BE2C (cell line): ENCODE data around the gene SLC8B1.

Experiments used
- DNase-seq: peaks from one replicate; pipeline ENCODE4 v3.0.0-alpha.2; 2020
- H3K27me3 ChIP-seq: fragments of 250-450 bp; sonication (Bioruptor Pico); 2 replicates; pipeline ENCODE4 v1.5.1; 2020; ENCODE audit warnings: mild to moderate bottlenecking
- H3K36me3 ChIP-seq: fragments of 250-450 bp; sonication (Bioruptor Pico); 2 replicates; pipeline ENCODE4 v1.5.1; 2020; ENCODE audit warnings: mild to moderate bottlenecking
- H3K4me1 ChIP-seq: fragments of 250-450 bp; sonication (Bioruptor Pico); 2 replicates; pipeline ENCODE4 v1.5.1; 2020
- H3K4me3 ChIP-seq: 2 replicates; pipeline ENCODE4 v1.5.1; 2011; ENCODE audit warnings: low read depth, low read length
- H3K9me3 ChIP-seq: fragments of 250-450 bp; sonication (Bioruptor Pico); 2 replicates; pipeline ENCODE4 v1.5.1; 2020
- TF ChIP-seq, protein P1 (sequence below): IDR thresholded peaks from 2 replicates; pipeline ENCODE4 v1.5.1; 2012; ENCODE audit warnings: mild to moderate bottlenecking, low read depth, low read length

Gene SLC8B1

DNA sequence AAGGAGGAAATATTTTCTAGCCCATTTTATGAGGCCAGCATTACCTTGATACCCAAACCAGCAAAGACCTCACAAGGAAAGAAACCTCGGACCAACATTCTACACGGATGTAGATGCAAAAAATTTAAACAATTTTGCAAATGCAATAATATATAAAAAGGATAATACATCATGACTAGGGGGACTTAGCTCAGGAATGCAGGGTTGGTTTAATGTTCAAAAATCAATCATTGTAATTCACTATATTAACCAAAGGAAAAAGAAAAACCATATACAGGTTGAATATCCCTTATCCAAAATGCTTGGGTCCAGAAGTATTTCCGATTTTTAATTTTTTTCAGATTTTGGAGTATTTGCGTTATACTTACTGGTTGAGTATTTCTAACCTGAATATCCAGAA lies 80.6 kb downstream of the SLC8B1 start:
- TF ChIP-seq, protein P1, sequence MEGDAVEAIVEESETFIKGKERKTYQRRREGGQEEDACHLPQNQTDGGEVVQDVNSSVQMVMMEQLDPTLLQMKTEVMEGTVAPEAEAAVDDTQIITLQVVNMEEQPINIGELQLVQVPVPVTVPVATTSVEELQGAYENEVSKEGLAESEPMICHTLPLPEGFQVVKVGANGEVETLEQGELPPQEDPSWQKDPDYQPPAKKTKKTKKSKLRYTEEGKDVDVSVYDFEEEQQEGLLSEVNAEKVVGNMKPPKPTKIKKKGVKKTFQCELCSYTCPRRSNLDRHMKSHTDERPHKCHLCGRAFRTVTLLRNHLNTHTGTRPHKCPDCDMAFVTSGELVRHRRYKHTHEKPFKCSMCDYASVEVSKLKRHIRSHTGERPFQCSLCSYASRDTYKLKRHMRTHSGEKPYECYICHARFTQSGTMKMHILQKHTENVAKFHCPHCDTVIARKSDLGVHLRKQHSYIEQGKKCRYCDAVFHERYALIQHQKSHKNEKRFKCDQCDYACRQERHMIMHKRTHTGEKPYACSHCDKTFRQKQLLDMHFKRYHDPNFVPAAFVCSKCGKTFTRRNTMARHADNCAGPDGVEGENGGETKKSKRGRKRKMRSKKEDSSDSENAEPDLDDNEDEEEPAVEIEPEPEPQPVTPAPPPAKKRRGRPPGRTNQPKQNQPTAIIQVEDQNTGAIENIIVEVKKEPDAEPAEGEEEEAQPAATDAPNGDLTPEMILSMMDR = no peak
- Histone ChIP-seq H3K27me3 (no peaks in the 10 kb centered on the region), H3K36me3 (peaks cover 3% of the 10 kb centered on the region; the same call in 1 of the 2 replicates), H3K9me3 (no peaks in the 10 kb centered on the region), H3K4me1 (peaks cover 3% of the 10 kb centered on the region; the same call in 1 of the 2 replicates), H3K4me3 (no peak overlapping the region)
- DNase-seq = no peak

DNA sequence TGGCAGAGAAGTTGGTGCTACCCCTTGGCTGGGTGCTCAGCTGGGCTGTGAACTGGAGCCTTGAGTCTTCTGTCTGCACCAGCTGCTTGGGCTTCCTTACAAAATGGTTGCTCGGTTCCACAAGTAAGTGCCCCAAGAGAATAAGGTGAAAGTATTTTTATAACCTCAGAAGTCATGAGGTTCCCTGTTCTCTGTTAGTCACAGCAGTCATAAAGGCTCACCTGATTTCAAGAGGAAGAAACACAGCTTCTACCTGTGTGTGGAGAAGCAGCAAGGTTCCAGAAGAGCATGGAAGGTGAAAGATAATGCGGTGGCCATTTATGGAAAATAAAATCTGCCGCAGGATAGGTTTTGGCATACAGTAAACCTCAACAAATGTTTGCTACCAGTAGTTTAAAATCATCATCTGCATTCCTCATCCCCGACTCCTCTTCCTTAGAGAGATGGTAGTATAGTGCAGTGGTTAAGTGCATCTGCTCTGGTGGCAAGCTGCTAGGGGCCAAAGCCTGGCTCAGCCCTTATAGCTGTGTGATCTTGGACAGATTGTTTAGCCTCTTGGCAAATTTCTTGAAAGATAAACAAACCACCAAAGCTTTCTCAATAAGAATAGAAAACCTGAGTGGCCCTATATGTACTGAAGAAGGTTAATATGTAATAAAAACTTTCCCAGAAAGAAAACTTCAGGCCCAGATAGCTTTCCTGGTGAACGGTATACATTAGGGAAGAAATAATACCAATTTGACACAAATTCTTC lies 81.2 kb downstream of the SLC8B1 start:
- Histone ChIP-seq H3K4me3 (no peak overlapping the region), H3K27me3 (no peaks in the 10 kb centered on the region), H3K36me3 (peaks cover 3% of the 10 kb centered on the region; the same call in 1 of the 2 replicates), H3K4me1 (no peaks in the 10 kb centered on the region), H3K9me3 (no peaks in the 10 kb centered on the region)
- no peak for DNase-seq
- TF ChIP-seq, protein P1 = no peak

DNA sequence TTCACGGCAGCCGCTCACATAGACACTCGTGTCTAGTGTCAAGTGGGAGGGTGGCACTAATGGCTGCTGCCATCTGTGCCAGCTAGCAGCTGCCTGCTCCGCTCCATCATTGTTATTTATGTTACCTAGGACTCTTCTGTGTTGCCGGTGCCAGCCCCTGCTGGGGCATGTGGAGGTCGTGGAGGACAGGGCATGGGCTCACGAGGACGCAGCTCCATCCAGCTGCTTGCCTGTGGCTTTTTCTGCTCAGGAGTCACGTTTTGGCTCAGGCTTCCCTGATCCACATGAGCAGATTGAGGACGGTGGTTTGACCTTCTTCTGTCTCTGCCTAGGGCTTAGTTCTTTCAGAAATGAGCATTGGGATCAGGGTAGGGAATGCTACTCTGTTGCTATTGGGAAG lies 82.4 kb downstream of the SLC8B1 start:
- TF ChIP-seq, protein P1 = no peak
- peaks cover 3% of the 10 kb centered on the region; the same call in 1 of the 2 replicates for H3K36me3 ChIP-seq
- H3K9me3 ChIP-seq = no peaks in the 10 kb centered on the region
- no peak overlapping the region for H3K4me3 ChIP-seq
- no peaks in the 10 kb centered on the region for H3K27me3 ChIP-seq
- no peak for DNase-seq
- no peaks in the 10 kb centered on the region for H3K4me1 ChIP-seq

DNA sequence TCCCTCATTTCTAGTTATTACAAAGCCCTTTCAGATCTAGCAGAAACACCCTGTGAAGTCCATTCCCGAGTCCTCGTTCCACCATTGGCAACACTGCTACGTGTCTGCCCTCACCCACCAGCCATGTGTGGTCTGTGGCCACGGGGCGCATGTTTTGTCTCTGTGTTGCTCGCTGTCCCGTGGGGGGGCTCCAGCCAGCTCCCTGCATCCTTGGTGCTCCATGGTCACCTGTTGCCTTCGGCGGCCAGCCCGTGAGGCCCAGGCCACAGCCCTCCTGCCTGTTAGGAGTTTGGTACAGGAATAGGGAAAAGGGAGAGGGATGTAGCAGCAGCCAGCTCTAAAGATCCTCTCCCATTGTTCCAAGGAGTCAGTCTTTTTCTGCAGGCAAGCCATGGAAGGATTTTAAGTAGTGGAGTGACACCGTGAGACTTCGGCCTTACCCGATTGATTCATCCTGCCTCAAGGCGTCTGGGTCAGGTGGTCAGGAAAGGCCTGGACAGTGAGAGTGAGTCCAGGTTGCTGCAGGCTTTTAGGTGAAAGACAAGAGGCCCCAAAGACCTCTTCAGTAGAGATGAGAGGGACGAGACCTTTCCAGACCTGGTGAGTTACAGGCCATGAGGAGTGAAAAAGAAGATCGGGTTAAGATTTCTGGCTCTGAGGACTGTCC lies 83.4 kb downstream of the SLC8B1 start:
- Histone ChIP-seq H3K36me3 (peaks cover 3% of the 10 kb centered on the region; the same call in 1 of the 2 replicates), H3K27me3 (no peaks in the 10 kb centered on the region), H3K4me1 (peaks cover 7% of the 10 kb centered on the region), H3K4me3 (no peak overlapping the region), H3K9me3 (no peaks in the 10 kb centered on the region)
- TF ChIP-seq, protein P1 = no peak
- DNase-seq = no peak

DNA sequence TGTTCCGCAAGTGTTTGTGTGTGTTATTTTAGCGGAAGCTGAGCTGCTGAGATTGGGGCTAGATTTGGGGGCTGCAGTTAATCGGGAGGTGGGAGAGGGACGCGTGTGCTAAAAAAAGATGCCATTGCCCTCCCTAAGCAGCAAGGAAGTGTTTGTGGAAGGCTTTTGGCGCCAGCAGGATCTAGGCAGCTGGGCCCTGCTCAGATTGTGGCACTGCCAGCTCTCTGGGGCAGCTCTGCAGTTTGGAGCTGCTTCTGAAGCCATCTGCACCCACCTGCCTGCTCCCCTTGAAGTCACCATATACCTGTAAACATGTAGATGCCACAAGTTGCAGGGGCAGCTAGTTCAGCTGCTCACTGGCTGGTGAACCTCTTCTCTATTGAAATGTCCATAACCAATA lies 84.9 kb downstream of the SLC8B1 start:
- peaks cover 10% of the 10 kb centered on the region for H3K4me1 ChIP-seq
- TF ChIP-seq, protein P1 = no peak
- no peak for DNase-seq
- peaks cover 3% of the 10 kb centered on the region; the same call in 1 of the 2 replicates for H3K36me3 ChIP-seq
- no peaks in the 10 kb centered on the region for H3K27me3 ChIP-seq
- no peaks in the 10 kb centered on the region for H3K9me3 ChIP-seq
- H3K4me3 ChIP-seq = no peak overlapping the region

DNA sequence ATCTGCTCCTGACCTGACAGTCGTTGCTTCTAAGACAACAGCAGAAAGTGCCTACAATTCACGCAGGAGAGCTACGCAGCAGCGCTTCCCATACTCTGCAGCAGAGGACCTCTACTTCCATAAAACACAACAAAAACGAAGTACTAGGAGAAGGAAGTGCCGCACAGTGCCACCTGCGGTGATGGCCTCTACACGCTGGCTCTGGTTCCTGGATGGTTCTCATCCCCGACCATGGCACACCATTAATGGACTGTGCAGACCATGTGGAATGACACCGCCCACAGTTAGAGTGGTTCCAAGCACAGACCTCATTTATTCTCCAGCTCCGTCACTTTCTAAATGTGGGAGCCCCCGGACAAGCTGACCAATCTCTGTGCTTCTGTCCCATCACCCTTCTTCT lies 85.4 kb downstream of the SLC8B1 start:
- no peak for DNase-seq
- no peaks in the 10 kb centered on the region; the same call in 1 of the 2 replicates for H3K36me3 ChIP-seq
- no peak overlapping the region for H3K4me3 ChIP-seq
- no peaks in the 10 kb centered on the region for H3K27me3 ChIP-seq
- peaks cover 13% of the 10 kb centered on the region for H3K4me1 ChIP-seq
- TF ChIP-seq, protein P1 = no peak
- no peaks in the 10 kb centered on the region for H3K9me3 ChIP-seq
